HepG2 (cell line): ENCODE measurements around the gene MXI1. TPM values are rescaled to one million over a fixed set of nuclear protein-coding genes. Genes with fewer than 3 reads are reported as not detected.

Source experiments
- ATAC-seq: fragments of 200-7000 bp; cut with Tn5 transposase; 3 replicates; pipeline ENCODE4 v1.9.1; 2020; ENCODE audit warnings: mild to moderate bottlenecking, moderate library complexity
- BruUV-seq: library from RNA; stranded (reverse); fragments of 400-500 nt; replicated peaks from 2 replicates; lab custom pipeline; 2021; lab: Mats Ljungman, UMichigan
- CTCF ChIA-PET: fragments of 300-600 bp; formaldehyde crosslinking; extraction: SDS; loops from one replicate; lab custom pipeline; 2021; ENCODE audit warnings: low total read pairs, inconsistent platforms, low intra/inter-chr PET ratio; lab: Yijun Ruan, JAX
- POLR2A ChIA-PET: fragments of 350-600 bp; sonication (Branson Sonifier 250); formaldehyde crosslinking; loops from one replicate; lab custom pipeline; 2020; ENCODE audit warnings: antibody characterized with exemption, inconsistent platforms; lab: Yijun Ruan, JAX
- DNase-seq: peaks from one replicate; pipeline ENCODE4 v3.0.0-alpha.2; 2015; ENCODE audit warnings: low spot score
- FAIRE-seq: peaks from 3 replicates; lab custom pipeline; 2011; peaks lifted over from hg19 to GRCh38; lab: Jason Lieb, UNC
- H2AFZ ChIP-seq: one replicate; pipeline ENCODE4 v1.6.1; 2011; ENCODE audit warnings: low read length, inconsistent platforms
- H3K27ac ChIP-seq: fragments of 300-600 bp; 3 replicates; pipeline ENCODE4 v1.8.0; 2011; ENCODE audit warnings: mixed run types, mild to moderate bottlenecking, mixed read lengths, low read length, inconsistent platforms; ENCODE audit not compliant: insufficient read depth; ENCODE audit errors: extremely low read length
- H3K27me3 ChIP-seq, 2 experiments: fragments of 200-600 bp in 1 of 2; 2 replicates in 1 of 2; 3 replicates in 1 of 2; pipeline versions ENCODE4 v1.6.0 to v1.8.0; 2011; ENCODE audit warnings: low read length in 2 of 2, mild to moderate bottlenecking in 2 of 2, moderate library complexity in 2 of 2, inconsistent platforms in 1 of 2; ENCODE audit not compliant: insufficient read depth in 2 of 2, control insufficient read depth in 1 of 2
- H3K36me3 ChIP-seq, 2 experiments: fragments of 200-600 bp in 1 of 2; replicated peaks in 1 of 2; 2 replicates in 1 of 2; 3 replicates in 1 of 2; pipeline versions ENCODE4 v1.5.1 to v1.8.0; 2011; ENCODE audit warnings: low read length in 2 of 2, inconsistent platforms in 1 of 2; ENCODE audit not compliant: insufficient read depth in 2 of 2, control insufficient read depth in 1 of 2
- H3K4me1 ChIP-seq: 2 replicates; pipeline ENCODE4 v1.5.1; 2012; ENCODE audit warnings: low read length, inconsistent platforms; ENCODE audit not compliant: insufficient read depth
- H3K4me2 ChIP-seq: 2 replicates; pipeline ENCODE4 v1.6.0; 2011; ENCODE audit warnings: low read depth, low read length, inconsistent platforms
- H3K4me3 ChIP-seq, 3 experiments: fragments of 200-600 bp in 1 of 3; sonication (generic), shearing (Covaris generic) in 1 of 3; replicated peaks in 1 of 3; 2 replicates each; pipeline ENCODE4 v1.5.1; 2011 to 2016; ENCODE audit warnings: low read length in 3 of 3, inconsistent platforms in 2 of 3, low read depth in 2 of 3, mild to moderate bottlenecking in 2 of 3, control low read depth in 1 of 3, mixed read lengths in 1 of 3; ENCODE audit not compliant: insufficient read depth in 1 of 3
- H3K79me2 ChIP-seq: one replicate; pipeline ENCODE4 v1.6.1; 2011; ENCODE audit warnings: low read length, inconsistent platforms; ENCODE audit not compliant: insufficient read depth
- H3K9ac ChIP-seq: 2 replicates; pipeline ENCODE4 v1.6.0; 2011; ENCODE audit warnings: mild to moderate bottlenecking, low read depth, low read length, inconsistent platforms; ENCODE audit not compliant: insufficient read depth
- H3K9me3 ChIP-seq: 2 replicates; pipeline ENCODE4 v1.5.1; 2012; ENCODE audit warnings: mild to moderate bottlenecking, low read length
- H4K20me1 ChIP-seq: 2 replicates; pipeline ENCODE4 v1.6.0; 2011; ENCODE audit warnings: inconsistent platforms, mild to moderate bottlenecking, low read length, moderate library complexity; ENCODE audit not compliant: insufficient read depth
- ELF4 ChIP-seq: sonication (generic); formaldehyde crosslinking; IDR thresholded peaks from 2 replicates; pipeline ENCODE4 v1.5.0; 2020; ENCODE audit warnings: missing genetic modification reagents, mild to moderate bottlenecking, moderate library complexity, borderline replicate concordance
- ERF ChIP-seq: IDR thresholded peaks from 2 replicates; pipeline ENCODE4 v1.6.1; 2018; ENCODE audit warnings: missing biosample characterization, missing genetic modification reagents
- IKZF4 ChIP-seq: sonication (generic); formaldehyde crosslinking; IDR thresholded peaks from 2 replicates; pipeline ENCODE4 v1.5.1; 2020; ENCODE audit warnings: borderline replicate concordance, mild to moderate bottlenecking, low read depth, missing genetic modification reagents; ENCODE audit errors: not compliant biosample characterization
- ISL2 ChIP-seq: sonication (generic); formaldehyde crosslinking; IDR thresholded peaks from 2 replicates; pipeline ENCODE4 v1.5.0; 2020; ENCODE audit warnings: missing genetic modification reagents
- KAT7 ChIP-seq: IDR thresholded peaks from 2 replicates; pipeline ENCODE4 v1.6.1; 2018; ENCODE audit warnings: borderline replicate concordance, missing compliant biosample characterization
- KLF9 ChIP-seq: IDR thresholded peaks from 2 replicates; pipeline ENCODE4 v1.6.1; 2016; ENCODE audit warnings: low read depth
- MBNL3 ChIP-seq: fragments of 250-450 bp; sonication (Bioruptor Pico); conservative IDR thresholded peaks from 2 replicates; pipeline ENCODE4 v1.8.0; 2022; ENCODE audit warnings: mild to moderate bottlenecking, inconsistent platforms
- MEIS2 ChIP-seq: sonication (generic); formaldehyde crosslinking; IDR thresholded peaks from 2 replicates; pipeline ENCODE4 v1.9.0; 2021; ENCODE audit warnings: mild to moderate bottlenecking, missing genetic modification reagents
- RBM39 ChIP-seq: fragments of 200-400 bp; formaldehyde crosslinking; IDR thresholded peaks from one replicate; pipeline ENCODE4 v1.6.1; 2018; ENCODE audit warnings: antibody characterized with exemption, mild to moderate bottlenecking, low read depth, low read length; ENCODE audit not compliant: poor library complexity, severe bottlenecking
- SRY ChIP-seq: sonication (generic); formaldehyde crosslinking; IDR thresholded peaks from 2 replicates; pipeline ENCODE4 v1.8.0; 2022; ENCODE audit warnings: mild to moderate bottlenecking, missing genetic modification reagents
- ZNF101 ChIP-seq: sonication (generic); formaldehyde crosslinking; IDR thresholded peaks from 2 replicates; pipeline ENCODE4 v1.4.0; 2020; ENCODE audit warnings: mild to moderate bottlenecking, low read depth, missing genetic modification reagents, borderline replicate concordance
- ZNF205 ChIP-seq: IDR thresholded peaks from 2 replicates; pipeline ENCODE4 v1.6.1; 2018; ENCODE audit warnings: missing biosample characterization, missing genetic modification reagents
- ZNF543 ChIP-seq: sonication (generic); formaldehyde crosslinking; IDR thresholded peaks from 2 replicates; pipeline ENCODE4 v1.4.0; 2020; ENCODE audit warnings: mild to moderate bottlenecking, missing genetic modification reagents
- ZNF709 ChIP-seq: sonication (generic); formaldehyde crosslinking; IDR thresholded peaks from 2 replicates; pipeline ENCODE4 v1.5.0; 2020; ENCODE audit warnings: mild to moderate bottlenecking, missing genetic modification reagents
- ZNF788 ChIP-seq: sonication (generic); formaldehyde crosslinking; IDR thresholded peaks from 2 replicates; pipeline ENCODE4 v1.5.0; 2020; ENCODE audit warnings: mild to moderate bottlenecking, missing genetic modification reagents, borderline replicate concordance
- WGBS: methylation state at CpG from one replicate; pipeline ENCODE4 v1.1.6; 2017; ENCODE audit warnings: low lambda C conversion rate; 5-methylcytosine and 5-hydroxymethylcytosine counted together
- in situ Hi-C: cut with HindIII; loops from 2 replicates; pipeline ENCODE4 v1.10.0; 2017; ENCODE audit warnings: low pct_unique_long_range_greater_than_20kb; ENCODE audit not compliant: extremely low pct_ligation_motif_present
- intact Hi-C: fragments of 100-400 bp; cut with micrococcal nuclease; formaldehyde crosslinking; loops from one replicate; pipeline ENCODE4 v1.10.0; 2022; ENCODE audit not compliant: unreplicated experiment
- polyA plus RNA-seq, 8 experiments: library from polyadenylated mRNA; depleted of rRNA in 3 of 8; stranded (reverse) in 7 of 8; unstranded in 1 of 8; fragments of >200 nt; fragmentation: Illumina TruSeq in 4 of 8; extraction: Trizol in 4 of 8; gene quantifications; 2 replicates each; pipeline versions ENCODE4 v1.2.1 to v1.2.3, GENCODE V29; 2011 to 2016; ENCODE audit warnings: low read depth in 4 of 8, missing spikeins in 1 of 8, mixed read lengths in 1 of 8; ENCODE audit not compliant: insufficient read depth in 1 of 8
- total RNA-seq, 5 experiments: library from RNA; depleted of rRNA; stranded (reverse); fragments of >200 nt; fragmentation: Illumina TruSeq; extraction: Trizol; gene quantifications; 2 replicates each; pipeline ENCODE4 v1.2.3, GENCODE V29; 2016; ENCODE audit warnings: low read depth in 1 of 5
- TF ChIP-seq, protein P1 (sequence below), 2 experiments: sonication (generic) in 1 of 2; formaldehyde crosslinking in 1 of 2; IDR thresholded peaks; 2 replicates each; pipeline versions ENCODE4 v1.4.0 to v1.6.1; 2018 to 2020; ENCODE audit warnings: missing genetic modification reagents in 2 of 2, borderline replicate concordance in 1 of 2, low read depth in 1 of 2, mild to moderate bottlenecking in 1 of 2, missing biosample characterization in 1 of 2
- TF ChIP-seq, protein P2 (sequence below): sonication (generic); formaldehyde crosslinking; IDR thresholded peaks from 2 replicates; pipeline ENCODE4 v1.4.0; 2020; ENCODE audit warnings: mild to moderate bottlenecking, missing genetic modification reagents, borderline replicate concordance
- TF ChIP-seq, protein P3 (sequence below): sonication (generic); formaldehyde crosslinking; IDR thresholded peaks from 2 replicates; pipeline ENCODE4 v1.9.0; 2021; ENCODE audit warnings: missing genetic modification reagents, borderline replicate concordance
- TF ChIP-seq, protein P4 (sequence below): sonication (generic); formaldehyde crosslinking; IDR thresholded peaks from 2 replicates; pipeline ENCODE4 v1.4.0; 2020; ENCODE audit warnings: missing genetic modification reagents

The MXI1 gene
- total and polyA plus RNA-seq, 2 of the 13 experiments (the other 11 are each of a cell fraction or from before 2014, with no cell fraction given) = 6.6 to 22.0 TPM

DNA sequence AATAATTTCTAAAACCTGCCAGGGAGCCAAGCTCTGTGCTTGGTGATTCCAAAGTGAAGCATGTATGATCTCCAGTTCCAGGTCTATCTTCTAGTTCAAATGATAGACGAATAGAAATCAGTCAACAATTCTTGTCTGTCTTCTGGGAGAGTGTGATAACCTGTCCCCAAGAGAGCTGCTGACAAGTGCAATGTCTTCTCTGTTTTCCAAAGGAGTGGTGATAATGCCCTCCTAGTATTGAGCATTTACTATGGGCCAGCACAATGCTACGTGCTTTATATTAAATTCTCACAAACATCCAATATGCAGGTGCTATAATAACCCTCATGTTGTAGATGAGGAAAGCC lies 10.2 kb downstream of the MXI1 start:
- ChIA-PET CTCF (no interaction called here), POLR2A (no interaction called here)
- DNase-seq (no peak), ATAC-seq (no peak), FAIRE-seq (no peak)
- WGBS = 70% methylated on average over 2 of the region's 2 CpGs
- in situ Hi-C loops (no loop called here), intact Hi-C loops (no loop called here)
- Histone ChIP-seq H3K36me3 (no peaks in the 10 kb centered on the region), H3K4me3 (no peak overlapping the region), H3K27me3 (no peaks in the 10 kb centered on the region), H2AFZ (no peak overlapping the region), H3K9ac (no peak overlapping the region), H3K79me2 (peaks cover 8% of the 10 kb centered on the region), H4K20me1 (peaks cover 45% of the 10 kb centered on the region), H3K9me3 (no peaks in the 10 kb centered on the region), H3K4me2 (no peak overlapping the region), H3K4me1 (peaks cover 86% of the 10 kb centered on the region), H3K27ac (no peak overlapping the region)
- TF ChIP-seq SRY (CRISPR knock-in tag) (no peak), ZNF788 (CRISPR knock-in tag) (no peak), ZNF205 (CRISPR knock-in tag) (no peak), ELF4 (CRISPR knock-in tag) (no peak), ERF (CRISPR knock-in tag) (no peak), ZNF543 (CRISPR knock-in tag) (no peak), ISL2 (CRISPR knock-in tag) (no peak), MEIS2 (no peak), RBM39 (no peak), ZNF709 (CRISPR knock-in tag) (no peak), IKZF4 (CRISPR knock-in tag) (no peak), KAT7 (CRISPR knock-in tag) (no peak), KLF9 (CRISPR knock-in tag) (no peak), MBNL3 (CRISPR knock-in tag) (no peak), ZNF101 (CRISPR knock-in tag) (no peak)
- TF ChIP-seq, protein P1, sequence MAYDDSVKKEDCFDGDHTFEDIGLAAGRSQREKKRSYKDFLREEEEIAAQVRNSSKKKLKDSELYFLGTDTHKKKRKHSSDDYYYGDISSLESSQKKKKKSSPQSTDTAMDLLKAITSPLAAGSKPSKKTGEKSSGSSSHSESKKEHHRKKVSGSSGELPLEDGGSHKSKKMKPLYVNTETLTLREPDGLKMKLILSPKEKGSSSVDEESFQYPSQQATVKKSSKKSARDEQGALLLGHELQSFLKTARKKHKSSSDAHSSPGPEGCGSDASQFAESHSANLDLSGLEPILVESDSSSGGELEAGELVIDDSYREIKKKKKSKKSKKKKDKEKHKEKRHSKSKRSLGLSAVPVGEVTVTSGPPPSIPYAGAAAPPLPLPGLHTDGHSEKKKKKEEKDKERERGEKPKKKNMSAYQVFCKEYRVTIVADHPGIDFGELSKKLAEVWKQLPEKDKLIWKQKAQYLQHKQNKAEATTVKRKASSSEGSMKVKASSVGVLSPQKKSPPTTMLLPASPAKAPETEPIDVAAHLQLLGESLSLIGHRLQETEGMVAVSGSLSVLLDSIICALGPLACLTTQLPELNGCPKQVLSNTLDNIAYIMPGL (CRISPR knock-in tag; IDR thresholded peaks at IDR 0.05; ENCODE audit: borderline replicate concordance in 1 of 2, low read depth in 1 of 2) = no peak
- TF ChIP-seq, protein P2, sequence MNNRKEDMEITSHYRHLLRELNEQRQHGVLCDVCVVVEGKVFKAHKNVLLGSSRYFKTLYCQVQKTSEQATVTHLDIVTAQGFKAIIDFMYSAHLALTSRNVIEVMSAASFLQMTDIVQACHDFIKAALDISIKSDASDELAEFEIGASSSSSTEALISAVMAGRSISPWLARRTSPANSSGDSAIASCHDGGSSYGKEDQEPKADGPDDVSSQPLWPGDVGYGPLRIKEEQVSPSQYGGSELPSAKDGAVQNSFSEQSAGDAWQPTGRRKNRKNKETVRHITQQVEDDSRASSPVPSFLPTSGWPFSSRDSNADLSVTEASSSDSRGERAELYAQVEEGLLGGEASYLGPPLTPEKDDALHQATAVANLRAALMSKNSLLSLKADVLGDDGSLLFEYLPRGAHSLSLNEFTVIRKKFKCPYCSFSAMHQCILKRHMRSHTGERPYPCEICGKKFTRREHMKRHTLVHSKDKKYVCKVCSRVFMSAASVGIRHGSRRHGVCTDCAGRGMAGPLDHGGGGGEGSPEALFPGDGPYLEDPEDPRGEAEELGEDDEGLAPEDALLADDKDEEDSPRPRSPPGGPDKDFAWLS = no peak
- TF ChIP-seq, protein P3, sequence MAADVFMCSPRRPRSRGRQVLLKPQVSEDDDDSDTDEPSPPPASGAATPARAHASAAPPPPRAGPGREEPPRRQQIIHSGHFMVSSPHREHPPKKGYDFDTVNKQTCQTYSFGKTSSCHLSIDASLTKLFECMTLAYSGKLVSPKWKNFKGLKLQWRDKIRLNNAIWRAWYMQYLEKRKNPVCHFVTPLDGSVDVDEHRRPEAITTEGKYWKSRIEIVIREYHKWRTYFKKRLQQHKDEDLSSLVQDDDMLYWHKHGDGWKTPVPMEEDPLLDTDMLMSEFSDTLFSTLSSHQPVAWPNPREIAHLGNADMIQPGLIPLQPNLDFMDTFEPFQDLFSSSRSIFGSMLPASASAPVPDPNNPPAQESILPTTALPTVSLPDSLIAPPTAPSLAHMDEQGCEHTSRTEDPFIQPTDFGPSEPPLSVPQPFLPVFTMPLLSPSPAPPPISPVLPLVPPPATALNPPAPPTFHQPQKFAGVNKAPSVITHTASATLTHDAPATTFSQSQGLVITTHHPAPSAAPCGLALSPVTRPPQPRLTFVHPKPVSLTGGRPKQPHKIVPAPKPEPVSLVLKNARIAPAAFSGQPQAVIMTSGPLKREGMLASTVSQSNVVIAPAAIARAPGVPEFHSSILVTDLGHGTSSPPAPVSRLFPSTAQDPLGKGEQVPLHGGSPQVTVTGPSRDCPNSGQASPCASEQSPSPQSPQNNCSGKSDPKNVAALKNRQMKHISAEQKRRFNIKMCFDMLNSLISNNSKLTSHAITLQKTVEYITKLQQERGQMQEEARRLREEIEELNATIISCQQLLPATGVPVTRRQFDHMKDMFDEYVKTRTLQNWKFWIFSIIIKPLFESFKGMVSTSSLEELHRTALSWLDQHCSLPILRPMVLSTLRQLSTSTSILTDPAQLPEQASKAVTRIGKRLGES (CRISPR knock-in tag) = no peak
- TF ChIP-seq, protein P4, sequence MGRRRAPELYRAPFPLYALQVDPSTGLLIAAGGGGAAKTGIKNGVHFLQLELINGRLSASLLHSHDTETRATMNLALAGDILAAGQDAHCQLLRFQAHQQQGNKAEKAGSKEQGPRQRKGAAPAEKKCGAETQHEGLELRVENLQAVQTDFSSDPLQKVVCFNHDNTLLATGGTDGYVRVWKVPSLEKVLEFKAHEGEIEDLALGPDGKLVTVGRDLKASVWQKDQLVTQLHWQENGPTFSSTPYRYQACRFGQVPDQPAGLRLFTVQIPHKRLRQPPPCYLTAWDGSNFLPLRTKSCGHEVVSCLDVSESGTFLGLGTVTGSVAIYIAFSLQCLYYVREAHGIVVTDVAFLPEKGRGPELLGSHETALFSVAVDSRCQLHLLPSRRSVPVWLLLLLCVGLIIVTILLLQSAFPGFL (CRISPR knock-in tag) = no peak
- BruUV-seq = no TSS peak
